Measurements from ENCODE around the gene EDNRA.

Gene EDNRA

GRCh38 chr4:147525494-147526271 lies 44.8 kb downstream of the EDNRA start:
- Histone ChIP-seq H3K9me3 (replicated peaks in 1 of 11) (no peaks in the 10 kb centered on the region), H3K36me3 (no peaks in the 10 kb centered on the region), H3K4me1 (peaks cover 0 to 15% (median 8%) of the 10 kb centered on the region in 10 experiments; a peak in 15 of 20 replicates), H3K27ac (no peak overlapping the region), H3K4me2 (no peak overlapping the region), H3K27me3 (no peaks in the 10 kb centered on the region), H3K4me3 (no peak overlapping the region), H3K9ac (no peak overlapping the region), H4K20me1 (no peaks in the 10 kb centered on the region)
- TF ChIP-seq Cebpa-rat (IDR thresholded peaks at IDR 0.05), result no peak

GRCh38 chr4:147526272-147526654 lies 45.4 kb downstream of the EDNRA start:
- no peaks in the 10 kb centered on the region for H3K27me3 ChIP-seq
- no peak for TF ChIP-seq Cebpa-rat (IDR thresholded peaks at IDR 0.05)
- H3K9ac ChIP-seq, result no peak overlapping the region
- H3K9me3 ChIP-seq (replicated peaks in 1 of 11), result no peaks in the 10 kb centered on the region
- no peaks in the 10 kb centered on the region for H3K36me3 ChIP-seq
- no peak overlapping the region for H3K27ac ChIP-seq
- H3K4me3 ChIP-seq, result no peak overlapping the region
- H3K4me2 ChIP-seq, result peak overlapping the region in 1 of 11 experiments; percentile 37; a peak in 1 of 22 replicates
- H3K4me1 ChIP-seq, result peaks cover 0 to 15% (median 8%) of the 10 kb centered on the region in 10 experiments; a peak in 15 of 20 replicates
- H4K20me1 ChIP-seq, result no peaks in the 10 kb centered on the region

GRCh38 chr4:147528054-147528453 lies 47.2 kb downstream of the EDNRA start:
- Histone ChIP-seq H3K9me3 (replicated peaks in 1 of 11) (no peaks in the 10 kb centered on the region), H3K9ac (no peak overlapping the region), H3K4me1 (peaks cover 0 to 15% (median 8%) of the 10 kb centered on the region in 10 experiments; a peak in 15 of 20 replicates), H3K27ac (no peak overlapping the region), H3K27me3 (no peaks in the 10 kb centered on the region), H4K20me1 (no peaks in the 10 kb centered on the region), H3K4me3 (no peak overlapping the region), H3K36me3 (no peaks in the 10 kb centered on the region), H3K4me2 (peak overlapping the region in 5 of 11 experiments; percentile 32 to 61 (median 55); a peak in 7 of 22 replicates)
- TF ChIP-seq Cebpa-rat (IDR thresholded peaks at IDR 0.05), result no peak

GRCh38 chr4:147530134-147530533 lies 49.2 kb downstream of the EDNRA start:
- Histone ChIP-seq H4K20me1 (no peaks in the 10 kb centered on the region), H3K4me3 (no peak overlapping the region), H3K36me3 (no peaks in the 10 kb centered on the region), H3K4me2 (no peak overlapping the region), H3K27me3 (no peaks in the 10 kb centered on the region), H3K9ac (no peak overlapping the region), H3K27ac (no peak overlapping the region), H3K9me3 (replicated peaks in 1 of 11) (no peaks in the 10 kb centered on the region), H3K4me1 (peaks cover 0 to 15% (median 8%) of the 10 kb centered on the region in 10 experiments; a peak in 15 of 20 replicates)
- TF ChIP-seq Cebpa-rat (IDR thresholded peaks at IDR 0.05), result no peak

GRCh38 chr4:147530723-147531122 lies 49.8 kb downstream of the EDNRA start:
- no peaks in the 10 kb centered on the region for H3K9me3 ChIP-seq (replicated peaks in 1 of 11)
- H3K4me2 ChIP-seq, result no peak overlapping the region
- no peaks in the 10 kb centered on the region for H3K27me3 ChIP-seq
- no peak overlapping the region for H3K4me3 ChIP-seq
- peaks cover 0 to 15% (median 8%) of the 10 kb centered on the region in 10 experiments; a peak in 15 of 20 replicates for H3K4me1 ChIP-seq
- no peak overlapping the region for H3K27ac ChIP-seq
- H3K36me3 ChIP-seq, result no peaks in the 10 kb centered on the region
- TF ChIP-seq Cebpa-rat (IDR thresholded peaks at IDR 0.05), result no peak
- no peak overlapping the region for H3K9ac ChIP-seq
- no peaks in the 10 kb centered on the region for H4K20me1 ChIP-seq

- Histone ChIP-seq H3K4me3 (no peak overlapping the region), H3K27ac (no peak overlapping the region), H3K9me3 (replicated peaks in 1 of 11) (no peaks in the 10 kb centered on the region), H3K36me3 (no peaks in the 10 kb centered on the region), H4K20me1 (no peaks in the 10 kb centered on the region), H3K27me3 (no peaks in the 10 kb centered on the region), H3K4me1 (peaks cover 0 to 9% (median 8%) of the 10 kb centered on the region in 10 experiments; a peak in 15 of 20 replicates), H3K4me2 (no peak overlapping the region), H3K9ac (no peak overlapping the region)
- no peak for TF ChIP-seq Cebpa-rat (IDR thresholded peaks at IDR 0.05)
These were observed 52.0 kb downstream of the EDNRA start for GRCh38 chr4:147532896-147533295.

- no peaks in the 10 kb centered on the region for H3K36me3 ChIP-seq
- H3K4me3 ChIP-seq, result no peak overlapping the region
- TF ChIP-seq Cebpa-rat (IDR thresholded peaks at IDR 0.05), result no peak
- no peaks in the 10 kb centered on the region for H3K9me3 ChIP-seq (replicated peaks in 1 of 11)
- no peak overlapping the region for H3K27ac ChIP-seq
- H3K27me3 ChIP-seq, result no peaks in the 10 kb centered on the region
- H4K20me1 ChIP-seq, result no peaks in the 10 kb centered on the region
- peaks cover 0 to 8% (median 7%) of the 10 kb centered on the region in 10 experiments; a peak in 15 of 20 replicates for H3K4me1 ChIP-seq
- H3K4me2 ChIP-seq, result no peak overlapping the region
- H3K9ac ChIP-seq, result no peak overlapping the region
These were observed 52.4 kb downstream of the EDNRA start for GRCh38 chr4:147533331-147533730.

- no peak for TF ChIP-seq Cebpa-rat (IDR thresholded peaks at IDR 0.05)
- no peak overlapping the region for H3K9ac ChIP-seq
These were observed 54.2 kb downstream of the EDNRA start for GRCh38 chr4:147535124-147535523.

GRCh38 chr4:147538711-147539110 lies 57.8 kb downstream of the EDNRA start:
- Histone ChIP-seq H3K27ac (no peak overlapping the region), H3K27me3 (no peaks in the 10 kb centered on the region), H3K36me3 (no peaks in the 10 kb centered on the region), H3K9ac (no peak overlapping the region), H3K4me2 (no peak overlapping the region), H3K9me3 (replicated peaks in 1 of 11) (no peaks in the 10 kb centered on the region), H3K4me3 (no peak overlapping the region), H3K4me1 (no peaks in the 10 kb centered on the region), H4K20me1 (no peaks in the 10 kb centered on the region)
- no peak for TF ChIP-seq Cebpa-rat (IDR thresholded peaks at IDR 0.05)

More at GRCh38 chr4:147535124-147535523, 54.2 kb downstream of the EDNRA start:
- Histone ChIP-seq H3K36me3 (no peaks in the 10 kb centered on the region), H4K20me1 (no peaks in the 10 kb centered on the region), H3K27me3 (no peaks in the 10 kb centered on the region), H3K4me3 (no peak overlapping the region), H3K9me3 (replicated peaks in 1 of 11) (no peaks in the 10 kb centered on the region), H3K4me2 (no peak overlapping the region), H3K4me1 (no peaks in the 10 kb centered on the region), H3K27ac (no peak overlapping the region)

GRCh38 chr4:147539959-147540358 lies 59.1 kb downstream of the EDNRA start:
- Histone ChIP-seq H3K9me3 (replicated peaks in 1 of 11) (no peaks in the 10 kb centered on the region), H3K4me1 (no peaks in the 10 kb centered on the region), H4K20me1 (no peaks in the 10 kb centered on the region), H3K36me3 (no peaks in the 10 kb centered on the region), H3K9ac (no peak overlapping the region), H3K27ac (no peak overlapping the region), H3K27me3 (no peaks in the 10 kb centered on the region), H3K4me3 (no peak overlapping the region), H3K4me2 (no peak overlapping the region)
- TF ChIP-seq Cebpa-rat (IDR thresholded peaks at IDR 0.05), result no peak
